ENCODE data around the gene EEF1AKMT2. TPM values are rescaled to one million over a fixed set of nuclear protein-coding genes. Genes with fewer than 3 reads are reported as not detected.

The EEF1AKMT2 gene
- total RNA-seq, 6 experiments from 2014 or later, result 5.3 to 7.9 (median 7.4) TPM

GRCh38 chr10:124710266-124710881 lies 81.3 kb downstream of the EEF1AKMT2 start:
- intact Hi-C loops (cut with DNase I), result no loop called here
- Histone ChIP-seq H3K4me1 (peaks cover 3 to 45% (median 23%) of the 10 kb centered on the region in 4 donors), H3K27ac (no peak overlapping the region), H3K9me3 (no peaks in the 10 kb centered on the region), H3K27me3 (no peaks in the 10 kb centered on the region), H3K4me3 (no peak overlapping the region), H3K36me3 (no peaks in the 10 kb centered on the region)
- no peak for ATAC-seq
- 70% methylated on average over 8 of the region's 14 CpGs for WGBS (ENCODE audit: insufficient coverage, low coverage, low lambda C conversion rate, missing lambda C conversion rate)
- peak in 1 of 3 donors; percentile 52 for DNase-seq
- TF ChIP-seq CTCF (IDR thresholded peaks at IDR 0.05) (no peak), POLR2A (IDR thresholded peaks at IDR 0.05) (no peak)

- WGBS (ENCODE audit: insufficient coverage, low coverage, low lambda C conversion rate, missing lambda C conversion rate), result 80% methylated on average over 1 of the region's 10 CpGs
- TF ChIP-seq CTCF (IDR thresholded peaks at IDR 0.05) (no peak), POLR2A (IDR thresholded peaks at IDR 0.05) (no peak)
- no peaks in the 10 kb centered on the region for H3K36me3 ChIP-seq
- H3K9me3 ChIP-seq, result no peaks in the 10 kb centered on the region
- peaks cover 3 to 47% (median 23%) of the 10 kb centered on the region in 4 donors for H3K4me1 ChIP-seq
- no peak overlapping the region for H3K4me3 ChIP-seq
- intact Hi-C loops (cut with DNase I), result no loop called here
- no peak overlapping the region for H3K27ac ChIP-seq
- DNase-seq (peak in 1 of 3 donors; percentile 52), ATAC-seq (peak in 1 of 4 donors; percentile 15)
- no peaks in the 10 kb centered on the region for H3K27me3 ChIP-seq
Measured at GRCh38 chr10:124709861-124710260, 81.8 kb downstream of the EEF1AKMT2 start.

- Histone ChIP-seq H3K36me3 (no peaks in the 10 kb centered on the region), H3K27ac (peak overlapping the region in 1 of 3 donors; percentile 61), H3K4me3 (no peak overlapping the region), H3K27me3 (no peaks in the 10 kb centered on the region), H3K4me1 (peaks cover 3 to 55% (median 23%) of the 10 kb centered on the region in 4 donors), H3K9me3 (no peaks in the 10 kb centered on the region)
- no peak for TF ChIP-seq CTCF (IDR thresholded peaks at IDR 0.05)
- TF ChIP-seq POLR2A (IDR thresholded peaks at IDR 0.05), result no peak
- DNase-seq, result peak in 1 of 3 donors; percentile 42
- intact Hi-C loops (cut with DNase I), result no loop called here
- WGBS (ENCODE audit: insufficient coverage, low coverage, low lambda C conversion rate, missing lambda C conversion rate), result 62% methylated on average over 6 of the region's 11 CpGs
- ATAC-seq, result peak in 1 of 4 donors; percentile 7
Measured at GRCh38 chr10:124708922-124709520, 82.7 kb downstream of the EEF1AKMT2 start.

- H3K4me3 ChIP-seq, result no peak overlapping the region
- intact Hi-C loops (cut with DNase I), result no loop called here
- DNase-seq (peak in 1 of 3 donors; percentile 47), ATAC-seq (peak; percentile 55 to 78 (median 61))
- H3K9me3 ChIP-seq, result no peaks in the 10 kb centered on the region
- TF ChIP-seq POLR2A (IDR thresholded peaks at IDR 0.05) (no peak), CTCF (IDR thresholded peaks at IDR 0.05) (no peak)
- no peaks in the 10 kb centered on the region for H3K36me3 ChIP-seq
- H3K4me1 ChIP-seq, result peaks cover 3 to 62% (median 28%) of the 10 kb centered on the region in 4 donors
- no peaks in the 10 kb centered on the region for H3K27me3 ChIP-seq
- 2% methylated on average over 4 of the region's 9 CpGs for WGBS (ENCODE audit: insufficient coverage, low coverage, low lambda C conversion rate, missing lambda C conversion rate)
- peak overlapping the region in 2 of 3 donors; percentile 19 to 61 for H3K27ac ChIP-seq
Measured at GRCh38 chr10:124708246-124708779, 83.4 kb downstream of the EEF1AKMT2 start.

Small RNAs within 50 kb of the gene (small RNA-seq; reads per million reads assigned to genes)
- gene RF00019, result 0 reads per million in 2 experiments

Other genes with a start within 250 kb of the EEF1AKMT2 start
- gene FAM53B, start 47.5 kb downstream of the EEF1AKMT2 start, total RNA-seq, result 10 to 100 TPM in 1 of 6 experiments, 1 to 10 TPM in 5; 4.4 to 10.8 (median 4.8) TPM
- gene ABRAXAS2, start 9.9 kb upstream of the EEF1AKMT2 start, total RNA-seq, result 1 to 10 TPM; 7.1 to 8.1 (median 7.7) TPM
- 10 to 100 TPM in 4 of 6 experiments, 1 to 10 TPM in 2; 8.6 to 17.6 (median 11.6) TPM for gene ZRANB1, start 150.2 kb upstream of the EEF1AKMT2 start, total RNA-seq

All from right lobe of liver (tissue), 6 donors.